Measurements from ENCODE around the gene SSH2.

SSH2 gene

GRCh38 chr17:29628644-29629043 is 301.4 kb downstream of the SSH2 start:
- no peak for TF ChIP-seq RARB (CRISPR knock-in tag; IDR thresholded peaks at IDR 0.05)
- no peak for ATAC-seq

GRCh38 chr17:29627951-29628350 is 302.1 kb downstream of the SSH2 start:
- ATAC-seq: no peak

GRCh38 chr17:29625037-29625750 is 304.8 kb downstream of the SSH2 start:
- peak; percentile 48 for ATAC-seq
- no peak for TF ChIP-seq TSHZ2 (CRISPR knock-in tag; IDR thresholded peaks at IDR 0.05)
- no peak for TF ChIP-seq ESRRG (CRISPR knock-in tag; IDR thresholded peaks at IDR 0.05)
- no peak for TF ChIP-seq ARNTL (CRISPR knock-in tag; IDR thresholded peaks at IDR 0.05; ENCODE audit: borderline replicate concordance, low read depth)
- TF ChIP-seq ISL1 (CRISPR knock-in tag; IDR thresholded peaks at IDR 0.05): no peak
- TF ChIP-seq CREB5 (CRISPR knock-in tag; IDR thresholded peaks at IDR 0.05; ENCODE audit: low read depth): no peak
- TF ChIP-seq SNAI2 (CRISPR knock-in tag; IDR thresholded peaks at IDR 0.05): no peak
- no peak for TF ChIP-seq CSRNP3 (CRISPR knock-in tag; IDR thresholded peaks at IDR 0.05)
- no peak for TF ChIP-seq ZNF70 (CRISPR knock-in tag; IDR thresholded peaks at IDR 0.05)
- no peak for TF ChIP-seq GLIS3 (CRISPR knock-in tag; IDR thresholded peaks at IDR 0.05)
- no peak for TF ChIP-seq PPARA (CRISPR knock-in tag; IDR thresholded peaks at IDR 0.05; ENCODE audit: borderline replicate concordance)
- TF ChIP-seq ZFP30 (CRISPR knock-in tag; IDR thresholded peaks at IDR 0.05): no peak
- no peak for TF ChIP-seq ZC3H10 (CRISPR knock-in tag; IDR thresholded peaks at IDR 0.05)

More at GRCh38 chr17:29627951-29628350, 302.1 kb downstream of the SSH2 start:
- no peak for TF ChIP-seq BACH2 (CRISPR knock-in tag; IDR thresholded peaks at IDR 0.05; ENCODE audit: borderline replicate concordance)
- no peak for TF ChIP-seq TSHZ2 (CRISPR knock-in tag; IDR thresholded peaks at IDR 0.05)
- TF ChIP-seq ZNF565 (CRISPR knock-in tag; conservative IDR thresholded peaks at IDR 0.05; ENCODE audit: low read depth): no peak
- TF ChIP-seq ZFP3 (CRISPR knock-in tag; IDR thresholded peaks at IDR 0.05): no peak
- TF ChIP-seq ISL1 (CRISPR knock-in tag; IDR thresholded peaks at IDR 0.05): no peak
- TF ChIP-seq OSR1 (CRISPR knock-in tag; IDR thresholded peaks at IDR 0.05): no peak
- no peak for TF ChIP-seq ESRRG (CRISPR knock-in tag; IDR thresholded peaks at IDR 0.05)
- TF ChIP-seq ZNF8 (CRISPR knock-in tag; IDR thresholded peaks at IDR 0.05): no peak
- no peak for TF ChIP-seq CSDC2 (CRISPR knock-in tag; IDR thresholded peaks at IDR 0.05)
- TF ChIP-seq CREB5 (CRISPR knock-in tag; IDR thresholded peaks at IDR 0.05; ENCODE audit: low read depth): no peak
- no peak for TF ChIP-seq TOX (CRISPR knock-in tag; IDR thresholded peaks at IDR 0.05; ENCODE audit: borderline replicate concordance)
- TF ChIP-seq CSRNP3 (CRISPR knock-in tag; IDR thresholded peaks at IDR 0.05): no peak
- TF ChIP-seq GLIS3 (CRISPR knock-in tag; IDR thresholded peaks at IDR 0.05): no peak
- no peak for TF ChIP-seq TCF4 (CRISPR knock-in tag; IDR thresholded peaks at IDR 0.05; ENCODE audit: borderline replicate concordance)
